ENCODE results near the gene MYH3. TPM values are rescaled to one million over a fixed set of nuclear protein-coding genes. Genes with fewer than 3 reads are reported as not detected.
"Not testable (repeated sequence)": the region's sequence is repeated elsewhere in the genome, so short reads cannot be mapped to it uniquely, and the experiment has no call there.

MYH3 gene
- polyA plus RNA-seq (2013, experiment 1 of 2; ENCODE audit: insufficient read length): 24.7 TPM
- 29.8 TPM for polyA plus RNA-seq (2013, experiment 2 of 2; ENCODE audit: insufficient read length)

DNA sequence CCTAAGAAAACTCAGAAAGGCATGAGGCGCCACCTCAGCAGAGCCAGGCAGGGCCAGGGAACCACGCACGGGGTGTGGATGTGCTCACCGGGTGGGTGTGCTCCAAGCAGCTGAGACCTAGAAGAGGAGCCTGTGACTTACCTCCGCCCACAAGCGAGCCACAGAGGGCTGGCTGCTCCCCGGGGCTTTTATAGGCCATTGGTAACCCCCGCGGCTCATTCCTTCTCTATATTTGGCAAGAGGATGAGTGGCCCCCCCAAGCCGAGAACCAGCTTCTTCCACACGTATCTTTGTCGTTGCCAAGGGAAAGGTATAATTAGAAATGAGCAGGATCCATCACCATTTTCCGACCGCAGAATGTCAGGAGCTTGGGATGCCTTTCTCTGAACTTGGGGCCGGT lies at the start of gene MYH3:
Gene MYH3, minus strand, starts transcription at position 162 of the 400 bp plus-strand sequence. CDS start 2,245 bp downstream, outside the sequence.
- no peak for DNase-seq

DNA sequence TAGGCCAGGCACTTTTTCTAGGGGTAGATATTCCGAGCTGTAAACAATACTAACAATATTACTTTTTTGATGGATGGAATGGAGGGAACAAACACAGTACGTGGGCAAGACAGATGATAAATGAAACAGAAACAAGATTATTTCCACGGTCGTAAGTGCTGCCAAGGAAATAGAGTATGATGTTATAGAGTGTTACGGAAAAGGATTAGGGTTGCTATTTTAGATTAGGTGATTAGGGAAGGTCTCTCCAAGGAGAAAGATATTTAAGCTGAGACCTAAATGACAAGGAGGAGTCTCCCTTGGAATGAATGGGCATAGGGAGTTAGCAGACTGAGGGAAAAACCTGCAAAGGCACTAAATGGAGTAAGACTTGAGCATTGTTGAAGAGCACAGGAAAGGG lies 48.6 kb upstream of the MYH3 start:
- no peak for DNase-seq

DNA sequence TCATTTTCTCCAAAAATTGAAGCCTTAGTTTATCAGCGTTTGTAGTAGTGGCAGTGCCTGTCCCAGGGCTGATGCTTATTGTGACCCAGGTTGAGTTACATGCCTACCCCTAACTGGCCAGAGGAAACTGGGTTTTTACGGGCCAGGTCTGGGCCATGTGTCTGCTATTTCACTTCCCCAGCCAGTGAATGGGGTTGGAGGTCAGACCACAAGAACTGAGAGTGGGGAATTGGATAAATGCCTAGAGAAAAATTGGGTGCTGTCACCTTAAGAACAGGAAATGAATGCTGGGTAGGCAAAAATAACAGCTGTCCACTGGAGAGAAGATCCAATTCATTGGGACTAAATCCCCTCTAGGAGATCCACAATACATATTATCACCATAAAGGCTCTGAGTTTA lies 45.5 kb upstream of the MYH3 start:
- DNase-seq: no peak

DNA sequence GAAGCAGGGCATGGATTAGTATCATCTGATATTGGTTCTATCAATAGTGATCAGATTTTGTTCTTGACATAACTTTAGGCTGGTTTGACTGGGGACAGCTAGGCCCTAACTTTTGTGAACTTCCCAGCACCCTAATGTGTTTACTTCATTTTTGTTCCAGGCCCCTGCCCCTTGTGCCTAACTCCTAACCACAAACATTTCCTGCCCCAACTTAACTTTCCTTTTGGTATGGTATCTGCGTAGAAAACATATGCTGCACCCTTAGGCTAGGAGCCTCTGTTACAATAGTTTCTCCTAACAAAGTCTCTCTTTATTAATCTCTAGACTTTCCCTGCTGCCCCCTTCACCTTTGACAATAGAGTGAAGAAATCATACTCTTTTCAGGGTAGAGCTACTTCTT lies 42.7 kb upstream of the MYH3 start:
- no peak for DNase-seq

DNA sequence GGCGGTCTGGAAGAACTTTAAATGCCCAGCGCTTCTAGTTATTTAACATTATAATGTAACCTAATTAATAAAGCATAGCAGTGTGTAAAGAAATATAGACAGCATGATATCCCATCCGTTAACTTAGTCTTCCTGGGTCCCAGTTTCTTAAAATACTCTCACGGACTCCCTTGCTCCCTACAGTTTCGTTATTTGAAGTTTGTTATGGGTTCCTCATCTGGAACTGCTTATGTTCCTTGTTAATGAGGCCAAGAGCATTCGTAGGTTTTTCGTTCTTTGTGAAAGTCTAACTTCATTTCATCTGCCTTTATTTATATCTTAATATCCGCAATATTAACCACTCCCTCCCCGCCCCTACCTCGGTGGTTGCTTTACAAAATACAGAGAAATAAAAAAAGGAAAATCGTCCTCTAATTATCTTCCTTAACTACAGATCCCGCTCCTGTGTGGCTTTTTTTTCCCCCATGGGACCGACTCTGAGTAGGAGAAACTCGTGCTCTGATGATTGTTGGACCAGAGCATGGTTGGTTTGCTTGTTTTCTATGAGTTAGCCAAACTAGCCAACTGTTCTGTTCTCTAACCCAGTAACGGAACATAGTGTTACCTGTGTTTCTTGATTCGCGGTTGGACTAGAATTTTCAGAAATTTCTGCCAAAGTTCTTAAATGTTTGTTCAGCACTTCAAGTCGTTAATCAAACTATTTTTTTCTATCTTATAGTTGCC lies 41.1 kb upstream of the MYH3 start:
- peak; percentile 31 for DNase-seq

DNA sequence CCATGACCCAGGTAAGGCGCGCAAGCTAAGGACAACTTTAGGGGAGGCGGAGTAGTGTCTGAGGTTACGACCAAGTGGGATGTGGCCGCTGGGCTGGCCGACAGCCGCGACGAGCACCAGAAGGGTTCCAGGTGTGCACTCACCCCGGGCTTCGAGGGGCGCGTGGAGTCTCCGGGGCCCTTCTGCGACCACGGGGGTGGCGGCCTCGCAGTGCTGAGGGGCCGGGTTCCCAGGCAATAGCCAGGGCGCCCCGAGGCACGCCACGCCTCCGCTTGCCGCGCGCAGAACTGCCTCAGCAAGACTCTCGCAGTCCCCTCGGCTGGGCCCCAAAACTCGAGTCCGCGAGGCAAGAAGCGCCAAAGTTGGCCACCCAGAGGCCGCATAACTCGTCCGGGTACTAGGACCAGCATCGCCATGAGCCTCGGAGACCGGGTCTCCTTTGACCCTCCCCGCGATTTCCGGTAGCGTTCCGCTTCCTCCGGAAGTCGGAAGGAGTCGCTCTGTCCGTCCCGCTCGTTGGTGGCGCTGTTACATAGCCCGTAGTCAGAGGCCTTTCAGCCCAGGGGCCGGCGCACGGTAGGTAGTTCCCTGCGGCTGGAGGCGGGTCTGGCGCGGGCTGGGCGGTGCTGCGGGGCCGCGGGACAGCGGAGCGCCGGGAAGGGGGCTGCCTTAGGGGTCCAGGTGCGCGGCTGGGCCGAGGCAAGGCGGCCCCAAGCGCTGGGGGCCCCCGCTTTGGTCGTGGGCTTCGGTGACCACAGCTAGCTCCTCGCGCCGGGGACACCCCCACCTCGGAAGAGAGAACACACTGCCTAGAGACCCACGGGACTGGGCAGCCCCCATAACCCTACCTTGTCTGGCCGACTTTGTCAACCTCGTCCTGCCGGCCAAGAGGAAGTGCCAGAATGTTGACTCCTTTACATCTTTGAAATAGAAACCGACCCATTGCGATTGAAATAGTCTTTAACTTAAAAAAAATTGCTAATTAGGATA lies 40.3 kb upstream of the MYH3 start, which contains the start of the genes ADPRM and SCO1:
Gene ADPRM, plus strand, starts transcription at position 503 of the 990 bp plus-strand sequence. CDS start 7,333 bp downstream, outside the sequence.
Gene SCO1, minus strand, starts transcription at position 442 of the 990 bp plus-strand sequence. Its CDS starts 26 bp downstream, at position 416.
- DNase-seq: peak; percentile 95

DNA sequence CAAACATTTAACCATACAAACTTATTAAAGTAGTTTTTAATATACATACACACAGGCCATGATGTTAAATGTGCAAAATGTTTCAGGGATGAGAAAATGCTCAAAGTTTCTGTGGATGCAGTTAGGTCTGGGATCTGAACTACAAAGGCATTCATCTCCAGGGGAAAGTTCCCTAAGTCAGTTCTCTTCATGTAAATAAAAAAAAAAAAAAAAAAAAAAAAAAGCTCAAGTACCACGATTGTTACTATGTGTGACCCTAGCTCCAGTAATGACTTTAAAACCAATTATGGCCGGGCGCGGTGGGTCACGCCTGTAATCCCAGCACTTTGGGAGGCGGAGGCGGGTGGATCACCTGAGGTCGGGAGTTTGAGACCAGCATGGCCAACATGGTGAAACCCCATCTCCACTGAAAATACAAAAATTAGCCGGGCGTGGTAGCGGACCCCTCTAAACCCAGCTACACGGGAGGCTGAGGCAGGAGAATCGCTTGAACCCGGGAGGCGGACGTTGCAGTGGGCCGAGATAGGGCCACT lies 38.8 kb upstream of the MYH3 start:
- DNase-seq: not testable (repeated sequence)

DNA sequence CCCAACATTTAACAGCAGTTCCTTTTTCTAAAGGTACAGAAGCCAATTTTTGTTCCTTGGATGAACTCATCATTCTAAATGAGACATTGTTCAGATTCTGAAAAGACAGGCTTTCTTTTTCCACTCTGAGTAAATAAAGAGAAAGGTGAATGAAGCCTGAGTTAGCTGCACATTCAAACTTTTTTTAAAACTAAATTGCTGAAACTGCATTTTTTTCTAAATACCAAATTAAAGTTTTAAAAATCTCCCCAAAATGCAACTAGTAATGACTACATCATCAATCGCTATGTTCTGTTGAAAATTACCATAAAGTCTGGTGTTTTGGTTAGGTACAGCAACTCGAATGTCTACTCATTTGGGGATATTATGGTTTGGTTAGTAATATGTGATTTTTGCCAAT lies 30.4 kb upstream of the MYH3 start:
- no peak for DNase-seq

DNA sequence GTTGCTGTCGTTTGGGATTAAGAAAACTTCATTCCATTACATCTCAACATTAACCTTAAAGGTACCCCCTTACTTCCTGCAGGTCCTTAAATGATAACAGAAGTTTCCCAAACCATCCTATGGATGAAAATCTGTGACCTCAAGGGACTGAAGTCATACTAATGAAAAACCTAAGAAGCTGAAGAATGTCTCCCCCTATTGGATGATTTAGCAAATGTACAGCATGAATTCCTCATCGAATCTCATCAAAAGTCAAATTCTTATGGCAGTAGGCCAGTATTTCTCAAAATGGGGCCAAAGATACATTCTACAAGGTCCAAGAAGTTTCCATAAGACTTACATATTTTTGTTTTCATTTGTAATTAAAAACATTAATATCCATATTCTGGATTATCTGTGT lies 26.7 kb upstream of the MYH3 start:
- DNase-seq: peak; percentile 54

DNA sequence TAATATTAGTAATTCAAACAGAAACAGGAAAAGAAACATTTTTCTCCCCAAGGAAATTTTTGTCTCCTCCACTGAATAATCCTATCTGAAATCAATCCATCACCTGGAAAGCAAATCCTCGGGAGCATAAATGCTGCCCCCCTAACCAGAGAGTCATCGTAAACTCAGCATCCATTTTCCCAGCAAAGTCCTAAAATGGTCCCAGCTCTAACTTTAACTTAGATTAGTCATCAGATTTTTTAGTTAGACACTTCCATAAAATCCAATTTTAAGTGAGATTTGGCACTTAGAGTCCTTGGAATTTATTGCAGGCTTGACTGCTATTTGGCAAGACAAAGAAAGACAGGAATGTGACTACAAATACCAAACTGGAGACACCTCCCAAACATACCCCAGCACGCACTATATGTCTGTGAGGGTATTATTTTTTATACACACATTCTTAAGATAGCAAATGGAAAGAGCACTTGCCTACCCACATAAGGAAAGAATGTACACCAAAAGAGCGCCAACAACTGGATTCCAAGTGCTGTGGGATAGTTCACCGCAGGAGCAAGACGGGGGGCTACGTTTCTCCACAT lies 24.8 kb upstream of the MYH3 start:
- DNase-seq: peak; percentile 90

DNA sequence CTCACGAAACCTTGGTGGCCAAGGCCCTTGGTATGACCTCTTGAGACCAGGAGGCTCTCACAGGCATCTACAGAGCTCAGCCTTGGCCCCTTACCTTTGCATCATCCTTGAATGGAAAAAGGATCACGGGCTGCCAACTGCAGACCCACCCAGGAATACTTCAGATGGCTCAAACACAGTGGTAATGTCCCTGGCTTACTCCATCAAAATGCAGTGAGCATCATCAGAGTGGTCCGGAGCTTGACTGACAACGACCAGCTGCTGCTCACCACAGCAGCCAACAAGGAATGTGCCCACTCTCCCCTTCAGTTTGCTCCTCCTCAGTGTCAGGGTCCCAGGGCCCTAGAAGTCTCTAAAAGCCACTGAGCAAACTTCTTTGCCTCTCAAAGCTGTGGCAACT lies 17.6 kb upstream of the MYH3 start:
- DNase-seq: no peak

DNA sequence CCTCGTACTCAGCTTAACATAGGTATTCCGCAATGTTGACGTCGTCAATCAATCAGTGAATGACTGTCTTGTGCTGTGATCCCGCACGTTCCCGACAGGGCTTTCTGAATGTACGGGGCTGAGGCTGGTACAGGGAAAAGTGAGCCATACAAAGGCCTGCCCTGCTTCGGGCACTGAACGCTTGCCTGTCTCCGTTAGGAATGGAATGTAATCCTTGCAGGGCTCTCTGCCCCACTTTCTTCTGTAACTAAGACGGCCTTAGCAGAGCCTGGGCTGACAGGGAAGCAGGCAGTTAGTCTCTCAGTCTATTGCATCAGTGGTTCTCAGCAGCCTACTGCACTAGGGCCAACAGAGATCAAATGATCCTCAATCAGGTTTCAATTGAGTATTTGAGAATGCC lies 16.2 kb upstream of the MYH3 start:
- DNase-seq: peak; percentile 3

DNA sequence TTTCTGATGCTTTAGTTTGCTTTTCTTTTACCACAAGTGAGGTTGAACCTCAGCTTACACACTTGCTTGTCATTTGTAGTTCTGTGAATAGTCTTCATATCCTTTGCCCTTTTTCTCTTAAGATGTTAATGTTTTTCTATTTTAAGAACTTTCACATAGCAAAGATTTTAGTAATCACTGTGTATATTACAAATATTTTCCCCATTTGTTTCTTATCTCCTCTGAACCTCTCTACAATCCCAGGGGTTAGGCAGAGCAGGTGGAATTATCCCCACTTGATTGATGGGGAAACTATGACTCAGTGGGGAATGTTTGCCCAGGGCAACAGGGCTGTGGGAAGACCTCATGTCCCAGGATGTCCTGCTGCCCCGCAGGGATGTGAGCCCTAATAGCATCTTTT lies 11.7 kb upstream of the MYH3 start:
- peak; percentile 76 for DNase-seq

DNA sequence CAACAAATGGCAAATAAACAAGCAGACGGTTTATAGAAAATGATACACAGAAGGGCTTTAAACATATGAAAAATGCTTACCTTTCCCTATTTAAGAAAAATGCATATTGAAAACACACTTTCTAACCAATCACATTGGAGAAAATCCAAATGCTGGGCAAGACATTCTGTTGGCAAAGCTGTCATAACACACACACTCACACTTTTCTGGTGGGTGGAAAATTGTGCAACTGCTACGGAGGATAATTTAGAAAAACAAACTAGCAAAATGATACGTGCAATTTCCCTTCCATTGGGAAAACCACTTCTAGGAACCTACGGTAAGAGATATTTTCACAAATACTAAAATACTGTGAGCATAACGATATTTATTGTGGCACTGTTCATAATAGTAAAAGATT lies 9.8 kb upstream of the MYH3 start:
- no peak for DNase-seq

DNA sequence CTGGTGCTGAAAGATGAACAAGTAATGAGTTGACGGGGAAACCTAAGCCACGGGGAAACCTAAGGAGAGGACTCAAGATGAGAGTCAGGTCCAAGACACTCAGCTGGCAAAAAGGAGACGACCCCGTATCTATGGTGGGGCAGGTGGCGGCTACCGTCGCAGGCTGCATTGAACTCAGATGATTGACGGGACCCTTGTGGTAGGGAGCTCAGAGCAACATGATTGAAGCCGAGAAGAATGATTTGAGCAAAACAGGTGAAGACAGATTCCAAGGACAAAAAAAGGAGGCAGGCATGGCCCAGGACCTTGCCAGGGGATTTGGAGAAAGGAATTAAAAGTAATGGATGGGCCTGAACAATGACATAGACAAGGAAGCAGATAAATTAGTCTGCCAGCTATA lies 7.5 kb upstream of the MYH3 start:
- no peak for DNase-seq

DNA sequence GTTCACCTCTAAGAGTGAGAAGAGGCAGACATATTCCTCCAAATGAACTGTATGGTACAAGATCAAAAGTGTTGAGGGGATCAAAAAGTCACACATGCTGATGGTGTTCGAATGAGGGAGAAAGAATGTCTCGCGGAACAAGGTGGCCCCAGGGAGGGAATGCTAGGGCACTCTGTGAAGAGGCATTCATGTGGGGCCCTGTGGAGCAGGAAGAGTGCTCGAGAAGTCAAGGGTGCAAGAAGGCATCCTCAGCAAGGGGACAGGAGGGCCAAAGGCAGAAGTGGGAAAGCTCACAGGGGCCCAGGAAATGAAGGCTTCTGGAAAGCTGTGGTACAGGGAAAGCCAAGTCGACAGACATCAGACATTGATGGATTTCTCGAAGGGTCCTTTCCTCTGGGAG lies 6.1 kb upstream of the MYH3 start:
- DNase-seq: no peak

DNA sequence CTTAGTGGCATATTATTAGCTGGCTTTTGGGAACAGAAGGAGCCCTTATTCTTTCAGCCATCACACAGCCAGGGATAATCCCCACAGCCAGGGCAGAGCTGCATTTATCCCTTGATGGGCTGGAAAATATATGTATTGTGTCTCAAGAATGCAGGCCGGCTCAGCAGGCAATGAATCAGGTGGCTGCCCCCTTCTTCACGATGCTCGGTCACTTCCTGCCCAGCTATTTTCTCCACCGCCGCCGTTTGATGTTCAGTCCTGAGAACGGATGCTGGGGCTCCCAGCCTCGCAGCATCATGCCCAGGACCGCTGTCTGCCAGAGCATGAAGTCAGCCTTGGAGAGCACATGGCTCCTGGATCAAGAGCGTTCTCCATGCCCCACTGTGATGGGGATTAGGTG lies 4.3 kb upstream of the MYH3 start:
- DNase-seq: no peak

DNA sequence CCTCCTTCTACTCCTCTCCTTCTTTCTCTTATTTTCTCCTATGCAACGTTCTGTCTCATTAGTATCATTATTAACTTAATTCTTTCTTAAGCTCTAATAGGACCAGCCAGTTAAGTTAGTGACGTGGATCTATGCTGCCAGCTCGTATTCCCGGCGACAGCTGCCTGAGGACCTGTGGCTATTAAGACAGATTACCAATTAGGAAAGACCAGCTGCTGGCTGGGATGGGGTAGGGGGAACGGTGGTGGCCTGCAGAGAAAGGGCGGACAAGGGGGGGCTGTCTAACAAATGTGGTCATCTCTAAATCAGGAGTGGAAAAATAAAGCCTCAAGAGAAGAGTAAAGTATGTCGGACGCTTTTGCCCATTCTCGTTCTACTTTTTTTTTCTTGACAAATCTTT lies 770 bp upstream of the MYH3 start:
- no peak for DNase-seq

DNA sequence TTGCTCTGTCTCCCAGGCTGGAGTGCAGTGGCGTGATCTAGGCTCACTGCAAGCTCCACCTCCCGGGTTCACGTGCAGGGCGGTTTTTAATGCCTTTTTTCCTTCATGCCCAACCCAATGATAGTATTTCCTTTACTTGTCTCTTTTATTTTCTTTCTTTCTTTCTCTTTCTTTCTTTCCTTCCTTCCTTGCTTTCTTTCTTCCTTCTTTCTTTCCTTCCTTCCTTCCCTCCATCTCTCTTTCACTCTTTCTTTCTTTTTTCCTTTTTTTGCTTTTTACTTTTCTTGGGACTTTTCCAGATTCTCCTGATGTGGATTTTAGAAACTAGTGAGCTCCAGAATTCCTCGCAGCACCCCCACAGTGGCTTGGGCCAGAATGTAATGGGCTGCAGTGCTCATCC lies 3.1 kb downstream of the MYH3 start:
- no peak for DNase-seq

DNA sequence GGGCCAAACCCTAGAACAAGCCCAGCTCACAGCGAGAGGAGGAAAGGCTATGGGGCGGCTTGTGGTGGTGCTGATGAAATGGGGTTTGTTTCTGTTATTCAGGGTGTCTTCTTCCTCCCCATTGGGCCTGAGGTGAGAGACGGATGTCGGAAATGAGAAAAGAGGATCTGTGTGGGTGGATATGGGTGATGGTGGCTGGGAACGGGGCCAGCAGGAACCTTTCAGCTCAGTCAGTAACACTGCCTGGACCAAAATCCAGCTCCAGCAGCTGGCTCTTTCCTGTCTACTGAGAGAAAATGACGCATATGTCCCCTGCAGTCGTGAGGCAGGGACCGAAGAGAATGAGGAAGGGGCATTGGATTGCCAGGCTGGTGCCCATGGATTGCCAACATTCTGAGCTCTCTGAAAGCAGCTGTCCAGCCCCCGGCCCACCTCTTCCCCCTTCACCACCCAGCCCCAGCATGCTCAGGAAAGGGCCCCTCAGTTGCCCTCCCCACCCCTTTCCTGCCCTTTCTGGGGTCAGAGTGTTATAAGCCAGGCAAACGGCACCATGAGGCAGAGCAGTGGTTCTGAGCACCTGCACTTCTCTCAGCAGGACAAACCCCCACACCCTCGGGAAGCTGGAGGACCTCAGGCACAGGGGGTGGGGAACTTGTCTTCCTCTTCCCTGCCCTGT lies 4.0 kb downstream of the MYH3 start:
- no peak for DNase-seq

DNA sequence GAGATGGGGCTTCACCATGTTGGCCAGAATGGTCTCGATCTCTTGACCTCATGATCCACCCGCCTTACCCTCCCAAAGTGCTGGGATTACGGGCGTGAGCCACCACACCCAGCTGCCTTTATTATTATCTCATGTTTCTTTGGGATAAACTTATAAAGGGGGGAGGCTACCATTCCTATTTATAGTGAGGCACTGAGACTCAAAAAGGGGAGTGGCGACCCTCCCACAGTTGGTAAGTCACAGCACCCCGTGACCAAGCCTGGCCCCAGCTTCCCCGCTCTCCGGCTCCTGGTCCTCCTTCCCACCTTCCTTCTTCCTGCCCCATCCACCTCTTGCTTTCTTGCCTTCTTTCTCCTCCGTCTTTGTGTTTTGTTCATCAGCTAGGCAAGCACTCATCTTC lies 5.2 kb downstream of the MYH3 start:
- no peak for DNase-seq

DNA sequence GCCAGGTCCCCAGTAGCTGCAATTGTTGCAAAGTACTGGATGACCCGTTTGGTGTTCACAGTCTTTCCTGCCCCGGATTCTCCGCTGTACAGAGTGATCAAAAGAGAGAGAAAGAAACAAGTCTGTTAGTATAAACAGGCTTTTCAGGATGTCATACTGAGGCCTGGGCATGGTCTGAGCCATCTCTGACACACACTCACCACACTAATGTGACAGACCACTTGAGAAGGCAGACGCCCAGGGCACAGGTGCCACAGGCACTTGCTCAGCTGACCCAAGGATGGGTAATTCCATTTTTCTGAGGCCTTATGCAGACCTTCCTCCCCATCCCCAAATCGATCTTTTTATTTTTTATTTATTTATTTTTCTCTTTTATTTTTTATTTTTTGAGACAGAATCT lies 7.5 kb downstream of the MYH3 start:
- DNase-seq: no peak

Data from fibroblast of skin of back (primary cell).